Measurements from ENCODE around the gene PAAF1.
"Not testable (repeated sequence)": the region's sequence is repeated elsewhere in the genome, so short reads cannot be mapped to it uniquely, and the experiment has no call there.

The PAAF1 gene

GRCh38 chr11:73888244-73888643, 11.4 kb downstream of the PAAF1 start:
- DNase-seq, result no peak

GRCh38 chr11:73889019-73889418, 12.2 kb downstream of the PAAF1 start:
- no peak for DNase-seq

GRCh38 chr11:73889536-73889935, 12.7 kb downstream of the PAAF1 start:
- no peak for DNase-seq

- no peak for DNase-seq
Observed at GRCh38 chr11:73893041-73893440, 16.2 kb downstream of the PAAF1 start.

- DNase-seq, result no peak
Observed at GRCh38 chr11:73894725-73895335, 18.0 kb downstream of the PAAF1 start.

GRCh38 chr11:73902303-73902702, 25.5 kb downstream of the PAAF1 start:
- DNase-seq, result no peak

GRCh38 chr11:73907191-73907590, 30.4 kb downstream of the PAAF1 start:
- DNase-seq, result no peak

- DNase-seq, result no peak
Observed at GRCh38 chr11:73912026-73912425, 35.2 kb downstream of the PAAF1 start.

- no peak for DNase-seq
Observed at GRCh38 chr11:73913472-73913871, 36.7 kb downstream of the PAAF1 start.

GRCh38 chr11:73914284-73914683, 37.5 kb downstream of the PAAF1 start:
- DNase-seq, result no peak

- DNase-seq, result no peak
Observed at GRCh38 chr11:73916435-73916834, 39.6 kb downstream of the PAAF1 start.

GRCh38 chr11:73921180-73921579, 44.4 kb downstream of the PAAF1 start:
- no peak for DNase-seq

GRCh38 chr11:73929388-73929787, 52.6 kb downstream of the PAAF1 start:
- no peak for DNase-seq

- no peak for DNase-seq
Observed at GRCh38 chr11:73931039-73931645, 54.3 kb downstream of the PAAF1 start.

GRCh38 chr11:73931951-73932350, 55.2 kb downstream of the PAAF1 start:
- no peak for DNase-seq

GRCh38 chr11:73932781-73933180, 56.0 kb downstream of the PAAF1 start:
- no peak for DNase-seq

GRCh38 chr11:73936047-73936446, 59.2 kb downstream of the PAAF1 start:
- not testable (repeated sequence) for DNase-seq

- no peak for DNase-seq
Observed at GRCh38 chr11:73939096-73939495, 62.3 kb downstream of the PAAF1 start.

GRCh38 chr11:73940801-73941570, 64.2 kb downstream of the PAAF1 start:
- DNase-seq, result no peak

- DNase-seq, result no peak
Observed at GRCh38 chr11:73942010-73942409, 65.2 kb downstream of the PAAF1 start.

- no peak for DNase-seq
Observed at GRCh38 chr11:73944085-73944484, 67.3 kb downstream of the PAAF1 start.

GRCh38 chr11:73944901-73945300, 68.1 kb downstream of the PAAF1 start:
- DNase-seq, result no peak

- no peak for DNase-seq
Observed at GRCh38 chr11:73945396-73945795, 68.6 kb downstream of the PAAF1 start.

GRCh38 chr11:73946798-73947458, 70.1 kb downstream of the PAAF1 start:
- DNase-seq, result no peak

Data from amniotic stem cell (primary cell).